ENCODE data around the gene ETV3L.

Gene ETV3L

GRCh38 chr1:157132616-157133167, 33.1 kb upstream of the ETV3L start:
- ATAC-seq: no peak
- no peak for TF ChIP-seq CSRNP3 (CRISPR knock-in tag; IDR thresholded peaks at IDR 0.05)
- no peak for TF ChIP-seq SNAI2 (CRISPR knock-in tag; IDR thresholded peaks at IDR 0.05)
- TF ChIP-seq OSR1 (CRISPR knock-in tag; IDR thresholded peaks at IDR 0.05): no peak
- TF ChIP-seq POU6F1 (CRISPR knock-in tag; IDR thresholded peaks at IDR 0.05; ENCODE audit: borderline replicate concordance, low read depth): no peak
- TF ChIP-seq ZFP30 (CRISPR knock-in tag; IDR thresholded peaks at IDR 0.05): no peak
- TF ChIP-seq TSHZ2 (CRISPR knock-in tag; IDR thresholded peaks at IDR 0.05): no peak
- no peak for TF ChIP-seq GLIS3 (CRISPR knock-in tag; IDR thresholded peaks at IDR 0.05)
- no peak for TF ChIP-seq RARB (CRISPR knock-in tag; IDR thresholded peaks at IDR 0.05)
- no peak for TF ChIP-seq PATZ1 (CRISPR knock-in tag; IDR thresholded peaks at IDR 0.05; ENCODE audit: borderline replicate concordance)

GRCh38 chr1:157132111-157132510, 32.5 kb upstream of the ETV3L start:
- no peak for TF ChIP-seq ZNF70 (CRISPR knock-in tag; IDR thresholded peaks at IDR 0.05)
- no peak for TF ChIP-seq TOX (CRISPR knock-in tag; IDR thresholded peaks at IDR 0.05; ENCODE audit: borderline replicate concordance)
- no peak for TF ChIP-seq CSRNP3 (CRISPR knock-in tag; IDR thresholded peaks at IDR 0.05)

GRCh38 chr1:157131281-157131680, 31.7 kb upstream of the ETV3L start:
- ATAC-seq: no peak
- no peak for TF ChIP-seq CREB5 (CRISPR knock-in tag; IDR thresholded peaks at IDR 0.05; ENCODE audit: low read depth)
- no peak for TF ChIP-seq SNAI2 (CRISPR knock-in tag; IDR thresholded peaks at IDR 0.05)
- no peak for TF ChIP-seq TCF4 (CRISPR knock-in tag; IDR thresholded peaks at IDR 0.05; ENCODE audit: borderline replicate concordance)
- no peak for TF ChIP-seq ZC3H10 (CRISPR knock-in tag; IDR thresholded peaks at IDR 0.05)
- no peak for TF ChIP-seq BACH2 (CRISPR knock-in tag; IDR thresholded peaks at IDR 0.05; ENCODE audit: borderline replicate concordance)
- TF ChIP-seq OSR1 (CRISPR knock-in tag; IDR thresholded peaks at IDR 0.05): no peak
- no peak for TF ChIP-seq ISL1 (CRISPR knock-in tag; IDR thresholded peaks at IDR 0.05)
- TF ChIP-seq ZNF565 (CRISPR knock-in tag; conservative IDR thresholded peaks at IDR 0.05; ENCODE audit: low read depth): no peak
- TF ChIP-seq TSHZ2 (CRISPR knock-in tag; IDR thresholded peaks at IDR 0.05): no peak
- TF ChIP-seq PPARA (CRISPR knock-in tag; IDR thresholded peaks at IDR 0.05; ENCODE audit: borderline replicate concordance): no peak
- no peak for TF ChIP-seq ARNTL (CRISPR knock-in tag; IDR thresholded peaks at IDR 0.05; ENCODE audit: borderline replicate concordance, low read depth)
- no peak for TF ChIP-seq ZFP3 (CRISPR knock-in tag; IDR thresholded peaks at IDR 0.05)
- no peak for TF ChIP-seq GLIS3 (CRISPR knock-in tag; IDR thresholded peaks at IDR 0.05)
- TF ChIP-seq CSDC2 (CRISPR knock-in tag; IDR thresholded peaks at IDR 0.05): no peak
- no peak for TF ChIP-seq TOX (CRISPR knock-in tag; IDR thresholded peaks at IDR 0.05; ENCODE audit: borderline replicate concordance)
- no peak for TF ChIP-seq ZNF70 (CRISPR knock-in tag; IDR thresholded peaks at IDR 0.05)
- TF ChIP-seq ZNF8 (CRISPR knock-in tag; IDR thresholded peaks at IDR 0.05): no peak
- TF ChIP-seq PATZ1 (CRISPR knock-in tag; IDR thresholded peaks at IDR 0.05; ENCODE audit: borderline replicate concordance): no peak

More at GRCh38 chr1:157132111-157132510, 32.5 kb upstream of the ETV3L start:
- no peak for ATAC-seq

All from SK-N-SH treated with all-trans-retinoic acid at 6 μM for 48 hours (cell line).